HuH-7.5 (cell line): ENCODE measurements around the gene LEPROT.
"Not testable (repeated sequence)": the region's sequence is repeated elsewhere in the genome, so short reads cannot be mapped to it uniquely, and the experiment has no call there.

ENCODE experiments used
- DNase-seq: peaks from one replicate; pipeline ENCODE4 v3.0.0; 2011; ENCODE audit warnings: low spot score

The LEPROT gene, protein sequence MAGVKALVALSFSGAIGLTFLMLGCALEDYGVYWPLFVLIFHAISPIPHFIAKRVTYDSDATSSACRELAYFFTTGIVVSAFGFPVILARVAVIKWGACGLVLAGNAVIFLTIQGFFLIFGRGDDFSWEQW

DNA sequence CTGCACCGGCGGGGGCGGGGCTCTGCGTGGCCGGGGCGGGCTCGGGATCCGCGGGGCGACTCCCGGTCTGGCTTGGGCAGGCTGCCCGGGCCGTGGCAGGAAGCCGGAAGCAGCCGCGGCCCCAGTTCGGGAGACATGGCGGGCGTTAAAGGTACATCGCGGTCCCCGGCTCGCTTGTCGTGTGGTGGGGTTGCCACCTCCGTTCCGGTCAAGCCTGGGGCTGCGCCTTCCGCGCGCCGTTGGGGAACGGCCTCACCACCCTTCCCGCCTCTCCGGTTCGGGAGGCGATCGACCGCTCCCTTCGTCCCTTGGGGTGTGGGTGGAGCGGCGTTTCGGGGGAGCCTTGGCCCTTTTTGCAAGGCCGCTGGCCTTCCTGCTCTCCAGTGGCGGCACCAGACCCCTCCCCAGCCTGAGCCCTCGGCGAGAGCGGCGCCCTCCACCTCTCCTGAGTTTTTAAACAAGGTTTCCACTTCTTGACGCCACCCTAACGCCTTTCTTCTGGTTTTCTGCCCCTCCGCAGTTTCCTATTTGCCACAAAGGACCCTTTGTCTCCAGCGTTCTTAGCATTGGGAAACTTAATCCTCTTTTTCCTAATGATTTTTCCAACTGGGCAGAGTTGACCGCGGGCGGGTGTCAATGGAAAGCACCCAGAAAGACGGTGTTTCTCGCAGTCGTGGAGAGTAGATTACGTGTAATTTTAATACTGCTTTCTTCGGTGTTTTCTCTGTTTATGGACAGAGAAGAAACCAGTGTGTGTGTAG is at the start of gene LEPROT, which contains the start of gene LEPR:
Gene LEPROT, plus strand, starts transcription at position 79 of the 761 bp plus-strand sequence. Its CDS starts 57 bp downstream, at position 136.
Gene LEPR, plus strand, starts transcription at position 79 of the 761 bp plus-strand sequence. CDS start 144,898 bp downstream, outside the sequence.
- peak; percentile 68 for DNase-seq

- DNase-seq, result no peak
Observed at GRCh38 chr1:65371544-65371943, 48.9 kb upstream of the LEPROT start.

- DNase-seq, result no peak
Observed at GRCh38 chr1:65372557-65372956, 47.9 kb upstream of the LEPROT start.

DNA sequence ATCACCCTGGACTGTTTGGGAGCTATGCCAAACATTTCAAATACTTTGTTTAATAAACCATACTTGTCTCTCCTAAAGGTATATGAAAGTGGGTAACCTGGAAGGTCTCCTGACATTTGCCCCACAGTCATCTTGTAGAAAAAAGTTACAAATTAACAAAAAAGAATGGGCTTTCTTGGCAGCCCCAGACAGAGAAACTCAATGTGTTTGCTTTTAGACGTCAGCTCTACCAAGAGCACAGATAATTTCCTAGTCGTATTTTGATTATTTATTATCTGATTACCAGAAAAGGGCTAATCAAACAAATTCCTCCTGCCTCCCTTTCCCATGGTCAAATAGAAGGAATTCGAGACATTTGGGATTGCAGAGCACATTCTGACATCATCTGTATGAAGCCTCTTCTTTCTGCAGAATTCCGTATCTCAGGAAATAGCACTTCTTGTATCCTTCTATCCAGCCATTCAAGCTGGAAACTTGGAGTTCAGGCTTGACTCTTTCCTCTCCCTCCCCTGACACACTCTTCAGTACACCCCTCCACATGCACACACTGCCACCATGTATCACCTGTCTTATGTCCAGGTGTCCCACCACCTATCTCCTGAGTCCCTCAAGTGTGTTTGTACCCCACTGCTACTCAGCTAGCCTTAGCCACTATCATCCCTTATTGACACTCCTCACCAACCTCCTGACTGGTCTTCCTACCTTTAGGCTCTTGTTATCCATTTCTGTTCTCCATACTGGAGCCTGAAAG is 42.8 kb upstream of the LEPROT start:
- no peak for DNase-seq

- no peak for DNase-seq
Observed at GRCh38 chr1:65378247-65378946, 42.1 kb upstream of the LEPROT start.

DNA sequence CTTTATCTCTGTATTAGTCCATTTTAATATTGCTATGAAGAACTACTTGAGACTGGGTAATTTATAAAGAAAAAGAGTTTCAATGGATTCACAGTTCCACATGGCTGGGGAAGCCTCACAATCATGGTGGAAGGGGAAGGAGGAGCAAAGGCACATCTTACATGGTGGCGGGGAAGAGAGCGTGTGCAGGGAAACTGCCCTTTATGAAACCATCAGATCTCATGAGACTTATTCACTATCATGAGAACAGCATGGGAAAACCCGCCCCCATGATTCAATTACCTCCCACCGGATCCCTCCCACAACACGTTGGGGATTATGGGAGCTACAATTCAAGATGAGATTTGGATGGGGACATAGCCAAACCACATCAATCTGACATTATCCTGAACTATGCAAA is 36.0 kb upstream of the LEPROT start:
- DNase-seq, result not testable (repeated sequence)

- DNase-seq, result no peak
Observed at GRCh38 chr1:65386439-65386838, 34.0 kb upstream of the LEPROT start.

DNA sequence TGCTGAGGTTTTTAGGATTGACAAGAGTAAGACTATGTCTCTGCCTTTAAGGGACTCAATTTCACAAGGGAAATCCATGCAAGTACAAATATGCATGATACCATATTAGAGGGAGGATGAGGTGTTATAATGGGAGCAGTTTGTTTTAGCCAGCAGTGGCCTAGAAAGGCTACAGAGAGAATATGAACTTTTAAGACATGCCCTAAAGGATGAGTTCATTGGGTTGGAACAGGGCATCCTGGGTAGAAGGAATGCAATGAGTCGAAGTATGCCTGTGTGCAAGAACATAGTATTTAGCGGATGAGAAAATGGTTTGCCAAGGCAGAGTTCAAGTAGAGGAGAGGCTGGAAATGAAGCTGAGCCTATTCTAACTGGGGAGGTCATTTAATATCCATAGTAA is 32.6 kb upstream of the LEPROT start:
- no peak for DNase-seq

DNA sequence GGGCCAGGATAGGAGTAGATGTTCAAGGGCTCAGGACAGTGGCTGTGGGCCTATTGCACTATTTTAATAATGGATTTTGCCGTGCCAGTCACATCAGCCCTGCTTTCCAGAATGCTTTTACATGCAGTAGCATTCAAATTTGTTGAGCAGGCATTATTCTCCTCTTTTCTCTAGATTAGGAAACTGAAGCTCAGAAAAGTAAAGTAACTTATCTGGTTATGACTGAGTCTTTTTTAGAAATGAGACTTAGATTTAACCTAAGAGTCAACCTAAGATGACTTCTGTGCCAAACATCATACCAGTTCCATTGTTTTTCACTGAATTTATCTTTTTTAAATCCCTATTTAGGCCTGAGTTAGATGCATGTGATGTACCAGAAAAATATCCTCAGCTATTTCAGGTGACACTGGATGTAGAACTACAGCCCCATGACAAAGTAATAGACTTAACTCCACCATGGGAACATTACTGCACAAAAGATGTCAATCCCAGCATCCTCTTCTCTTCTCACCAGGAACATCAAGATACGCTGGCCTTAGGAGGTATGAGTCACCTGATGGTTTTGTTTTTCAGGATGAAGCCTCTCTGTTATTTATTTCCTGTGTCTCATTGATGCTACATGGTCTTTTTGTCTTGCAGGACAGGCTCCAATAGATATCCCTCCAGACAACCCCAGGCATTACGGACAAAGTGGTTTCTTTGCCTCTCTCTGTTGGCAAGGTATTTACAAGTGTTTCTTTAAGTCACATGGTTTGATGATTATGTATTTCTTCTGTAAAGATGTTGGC is 31.4 kb upstream of the LEPROT start:
- DNase-seq, result no peak

- no peak for DNase-seq
Observed at GRCh38 chr1:65392497-65392896, 28.0 kb upstream of the LEPROT start.

DNA sequence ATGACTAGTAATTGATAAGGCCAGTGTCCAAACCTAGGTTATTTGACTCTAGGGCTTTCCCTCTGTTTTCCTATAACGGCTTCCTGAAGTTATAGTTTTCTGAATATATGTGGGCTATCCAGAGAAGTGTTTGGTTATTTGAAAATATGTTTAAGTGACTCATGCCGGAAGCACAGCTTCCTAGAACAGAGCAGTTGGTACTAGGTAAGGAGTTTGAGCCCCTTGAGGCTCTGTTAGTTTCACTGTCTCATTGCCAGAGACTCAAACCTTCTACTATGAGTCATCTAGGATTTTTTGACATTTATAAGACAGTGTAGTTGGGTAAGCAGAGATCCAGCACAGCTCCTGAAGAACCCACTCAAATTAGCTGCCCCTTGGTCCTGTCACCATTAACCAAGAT is 27.1 kb upstream of the LEPROT start:
- no peak for DNase-seq

- no peak for DNase-seq
Observed at GRCh38 chr1:65393928-65394327, 26.5 kb upstream of the LEPROT start.

- no peak for DNase-seq
Observed at GRCh38 chr1:65395887-65396612, 24.4 kb upstream of the LEPROT start.

DNA sequence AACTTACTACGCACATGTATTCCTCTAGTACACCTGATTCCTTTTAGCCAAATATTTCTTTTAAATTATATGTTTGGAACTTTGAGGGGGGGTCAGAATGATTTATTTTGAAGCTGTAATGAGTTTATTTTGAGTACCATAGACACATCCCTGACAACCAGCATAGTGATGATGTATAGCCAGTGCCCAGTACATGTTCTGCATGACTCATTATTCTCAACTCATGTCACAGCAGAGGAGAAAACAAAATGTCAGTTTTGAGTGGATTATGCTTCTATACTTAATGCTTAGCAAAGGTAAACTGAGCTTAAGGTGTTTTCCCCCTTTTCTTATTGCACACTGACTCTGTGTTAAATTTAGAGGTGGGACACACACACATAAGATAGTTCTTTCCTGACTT is 22.4 kb upstream of the LEPROT start:
- DNase-seq, result no peak

DNA sequence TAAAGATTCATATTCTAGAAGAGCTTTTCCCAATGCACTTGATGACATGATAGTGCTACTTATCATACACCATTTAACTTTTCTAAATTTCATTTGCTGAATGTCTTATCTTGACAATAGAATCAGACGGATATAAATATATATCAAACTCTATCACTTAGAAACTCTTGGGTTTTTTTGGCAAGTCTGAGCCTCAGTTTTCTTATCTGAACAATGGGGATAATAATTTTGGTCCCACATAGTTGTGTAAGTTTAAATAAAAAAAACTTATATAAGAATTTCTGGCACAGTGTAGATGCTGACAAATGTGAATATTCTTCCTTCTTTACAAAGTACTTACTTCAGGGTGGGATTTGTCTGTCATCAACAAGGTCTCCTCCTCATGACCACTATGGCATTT is 21.5 kb upstream of the LEPROT start:
- DNase-seq, result no peak

GRCh38 chr1:65401612-65402011 is 18.9 kb upstream of the LEPROT start:
- DNase-seq, result no peak

- no peak for DNase-seq
Observed at GRCh38 chr1:65404941-65405340, 15.5 kb upstream of the LEPROT start.

GRCh38 chr1:65407877-65408276 is 12.6 kb upstream of the LEPROT start:
- DNase-seq, result no peak

DNA sequence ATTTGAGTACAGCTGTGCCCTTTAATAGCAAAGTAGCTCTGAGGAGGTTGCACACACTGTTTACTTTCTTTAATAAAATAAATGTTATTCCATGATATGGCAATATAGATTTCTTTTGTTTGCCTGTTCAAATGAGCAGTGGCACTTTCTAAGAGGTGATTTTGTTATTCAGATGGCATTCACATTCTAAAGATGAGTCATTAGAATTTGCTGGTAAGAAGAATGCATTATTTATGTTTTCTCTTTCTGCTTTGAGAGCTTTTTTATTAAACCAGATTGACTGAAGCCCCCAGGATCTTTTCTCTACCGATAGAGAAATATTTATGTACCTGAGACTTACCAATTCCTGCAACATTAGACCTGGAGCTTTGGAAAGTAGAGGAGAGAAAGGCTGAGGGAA is 11.2 kb upstream of the LEPROT start:
- no peak for DNase-seq

GRCh38 chr1:65409816-65410326 is 10.6 kb upstream of the LEPROT start:
- no peak for DNase-seq
